Uterus (tissue), 4 donors: Measurements from ENCODE around the gene GPR158. TPM values are rescaled to one million over a fixed set of nuclear protein-coding genes. Genes with fewer than 3 reads are reported as not detected.
"Not testable (repeated sequence)": the region's sequence is repeated elsewhere in the genome, so short reads cannot be mapped to it uniquely, and the experiment has no call there.

Source experiments
- DNase-seq, 2 donors: peaks; one replicate each; pipeline ENCODE4 v3.0.0-alpha.2; 2019 to 2020
- H3K27ac ChIP-seq, 2 donors: fragments of 200-600 bp; sonication (generic); 1 replicate in 1 of 2; 2 replicates in 1 of 2; pipeline ENCODE4 v1.5.1; 2016 to 2018
- H3K27me3 ChIP-seq, 2 donors: fragments of 200-600 bp; sonication (generic); one replicate each; pipeline ENCODE4 v1.5.1; 2018 to 2019; ENCODE audit warnings: control low read depth in 1 of 2
- H3K36me3 ChIP-seq, 2 donors: fragments of 200-600 bp; sonication (generic); one replicate each; pipeline ENCODE4 v1.5.1; 2019; ENCODE audit warnings: control low read depth in 1 of 2
- H3K4me1 ChIP-seq, 2 donors: fragments of 200-600 bp; sonication (generic); one replicate each; pipeline ENCODE4 v1.5.1; 2018 to 2019; ENCODE audit warnings: control low read depth in 1 of 2
- H3K4me3 ChIP-seq, 2 donors: fragments of 200-600 bp; sonication (generic); 1 replicate in 1 of 2; 2 replicates in 1 of 2; pipeline ENCODE4 v1.5.1; 2018 to 2019; ENCODE audit warnings: mild to moderate bottlenecking in 1 of 2
- H3K9me3 ChIP-seq, 2 donors: fragments of 200-600 bp; sonication (generic); one replicate each; pipeline ENCODE4 v1.5.1; 2019; ENCODE audit warnings: control low read depth in 1 of 2
- CTCF ChIP-seq, 4 experiments: fragments of 200-600 bp in 2 of 4; fragments of 450-650 bp in 2 of 4; sonication (generic) in 2 of 4; IDR thresholded peaks; one replicate each; pipeline ENCODE4 v1.5.1; 2016 to 2019; ENCODE audit warnings: antibody characterized with exemption in 4 of 4, mild to moderate bottlenecking in 2 of 4, moderate library complexity in 1 of 4
- POLR2A ChIP-seq, 2 donors: fragments of 450-650 bp; IDR thresholded peaks; one replicate each; pipeline ENCODE4 v1.6.1; 2016; ENCODE audit warnings: antibody characterized with exemption in 2 of 2, mild to moderate bottlenecking in 1 of 2, moderate library complexity in 1 of 2
- intact Hi-C: fragments of 100-400 bp; cut with DNase I; formaldehyde crosslinking; loops from one replicate; pipeline ENCODE4 v1.15.1; 2023; ENCODE audit warnings: low total_unique reads
- total RNA-seq, 4 donors: library from RNA; depleted of rRNA in 3 of 4; stranded (reverse); fragments of >200 nt in 3 of 4; gene quantifications; one replicate each; pipeline versions ENCODE4 v1.1.0 to v1.2.4, GENCODE V29; 2014 to 2023
- donor health status: DM: yes; HTN: yes; CAD: no.

GPR158 gene
- total RNA-seq, 4 donors from 2014 or later, result 0.07 TPM; not detected in 3

GRCh38 chr10:25157650-25158049 lies 17.2 kb upstream of the GPR158 start:
- intact Hi-C loops, result no loop called here
- Histone ChIP-seq H3K4me1 (no peaks in the 10 kb centered on the region), H3K4me3 (no peak overlapping the region), H3K36me3 (no peaks in the 10 kb centered on the region), H3K27me3 (no peaks in the 10 kb centered on the region), H3K9me3 (no peaks in the 10 kb centered on the region), H3K27ac (no peak overlapping the region)
- no peak for DNase-seq
- no peak for TF ChIP-seq CTCF (IDR thresholded peaks at IDR 0.05)
- no peak for TF ChIP-seq POLR2A (IDR thresholded peaks at IDR 0.05)

GRCh38 chr10:25159591-25159990 lies 15.2 kb upstream of the GPR158 start:
- no peaks in the 10 kb centered on the region for H3K4me1 ChIP-seq
- no peaks in the 10 kb centered on the region for H3K36me3 ChIP-seq
- H3K4me3 ChIP-seq, result no peak overlapping the region
- no peak overlapping the region for H3K27ac ChIP-seq
- intact Hi-C loops, result no loop called here
- no peaks in the 10 kb centered on the region for H3K9me3 ChIP-seq
- TF ChIP-seq POLR2A (IDR thresholded peaks at IDR 0.05) (no peak), CTCF (IDR thresholded peaks at IDR 0.05) (no peak)
- no peaks in the 10 kb centered on the region for H3K27me3 ChIP-seq
- DNase-seq, result no peak

GRCh38 chr10:25162391-25162790 lies 12.4 kb upstream of the GPR158 start:
- no peak for DNase-seq
- no peaks in the 10 kb centered on the region for H3K27me3 ChIP-seq
- H3K27ac ChIP-seq, result no peak overlapping the region
- TF ChIP-seq CTCF (IDR thresholded peaks at IDR 0.05), result no peak
- no peak for TF ChIP-seq POLR2A (IDR thresholded peaks at IDR 0.05)
- no peaks in the 10 kb centered on the region for H3K36me3 ChIP-seq
- no peak overlapping the region for H3K4me3 ChIP-seq
- no peaks in the 10 kb centered on the region for H3K4me1 ChIP-seq
- intact Hi-C loops, result no loop called here
- H3K9me3 ChIP-seq, result no peaks in the 10 kb centered on the region

- H3K27ac ChIP-seq, DNase-seq, H3K4me3 ChIP-seq, H3K4me1 ChIP-seq, H3K36me3 ChIP-seq, H3K9me3 ChIP-seq, intact Hi-C loops, H3K27me3 ChIP-seq: not testable (repeated sequence)
These were observed 11.3 kb upstream of the GPR158 start for GRCh38 chr10:25163464-25163863.

GRCh38 chr10:25169740-25170139 lies 5.1 kb upstream of the GPR158 start:
- intact Hi-C loops, result no loop called here
- no peaks in the 10 kb centered on the region for H3K9me3 ChIP-seq
- H3K27ac ChIP-seq, result no peak overlapping the region
- no peak for DNase-seq
- H3K36me3 ChIP-seq, result no peaks in the 10 kb centered on the region
- TF ChIP-seq CTCF (IDR thresholded peaks at IDR 0.05) (no peak), POLR2A (IDR thresholded peaks at IDR 0.05) (no peak)
- no peaks in the 10 kb centered on the region for H3K27me3 ChIP-seq
- H3K4me3 ChIP-seq, result no peak overlapping the region
- no peaks in the 10 kb centered on the region for H3K4me1 ChIP-seq

- intact Hi-C loops, result no loop called here
- H3K4me3 ChIP-seq, result no peak overlapping the region
These were observed 4.2 kb upstream of the GPR158 start for GRCh38 chr10:25170627-25171026.

More at GRCh38 chr10:25170627-25171026, 4.2 kb upstream of the GPR158 start:
- H3K9me3 ChIP-seq, result no peaks in the 10 kb centered on the region
- H3K36me3 ChIP-seq, result no peaks in the 10 kb centered on the region
- H3K27me3 ChIP-seq, result peaks cover 0 to 2% of the 10 kb centered on the region in 2 donors
- no peak for TF ChIP-seq POLR2A (IDR thresholded peaks at IDR 0.05)
- no peak for TF ChIP-seq CTCF (IDR thresholded peaks at IDR 0.05)
- no peak overlapping the region for H3K27ac ChIP-seq
- no peak for DNase-seq
- H3K4me1 ChIP-seq, result peaks cover 0 to 5% of the 10 kb centered on the region in 2 donors
